PFSK-1 (cell line): ENCODE measurements around the gene SYNJ2.

Experiments
- POLR2AphosphoS5 ChIP-seq: IDR thresholded peaks from 2 replicates; pipeline ENCODE4 v1.6.1; 2012; ENCODE audit warnings: low read depth, mild to moderate bottlenecking, control low read depth, low read length, moderate library complexity
- SIN3A ChIP-seq: IDR thresholded peaks from 2 replicates; pipeline ENCODE4 v1.6.1; 2012; ENCODE audit warnings: mild to moderate bottlenecking, low read length, moderate library complexity, borderline replicate concordance; ENCODE audit not compliant: insufficient read depth

DNA sequence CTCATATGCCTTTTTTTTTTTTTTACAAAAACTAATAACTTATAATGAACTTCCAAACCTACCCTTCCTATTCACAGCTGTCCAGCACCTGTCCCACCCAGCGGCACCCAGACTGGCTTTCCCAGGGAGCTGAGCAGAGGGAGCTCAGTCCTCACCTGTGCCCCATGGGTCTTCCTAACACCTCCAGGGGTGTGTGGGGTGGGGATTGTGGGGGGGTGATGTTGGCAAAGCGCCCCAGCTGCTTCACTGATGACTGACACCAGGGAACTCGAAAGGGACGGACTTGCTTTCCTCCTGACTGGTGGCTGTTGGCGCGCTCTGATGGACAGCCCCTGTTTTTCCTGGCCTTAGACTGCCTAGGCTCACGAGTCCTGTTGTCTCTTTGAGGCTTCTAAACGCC is 14.2 kb upstream of the SYNJ2 start:
- TF ChIP-seq SIN3A = no peak
- TF ChIP-seq POLR2AphosphoS5 = no peak
